ENCODE data around the gene OR2AP1.
"Not testable (repeated sequence)": the region's sequence is repeated elsewhere in the genome, so short reads cannot be mapped to it uniquely, and the experiment has no call there.

- not testable (repeated sequence) for TF ChIP-seq CTCF (IDR thresholded peaks at IDR 0.05); EZH2 (IDR thresholded peaks at IDR 0.05; ENCODE audit: borderline replicate concordance, insufficient read depth, low read depth, low read length, poor library complexity, severe bottlenecking)
Observed at GRCh38 chr12:55590152-55590551, 17.9 kb downstream of the OR2AP1 start.
